Natural killer cell (primary cell): Measurements from ENCODE around the gene CPSF3. TPM values are rescaled to one million over a fixed set of nuclear protein-coding genes. Genes with fewer than 3 reads are reported as not detected.
A peak's percentile ranks its signal among the peaks of the same experiment; 100 is the strongest.

Source experiments
- ATAC-seq, 3 donors: fragments of 150-1000 bp in 2 of 3; fragments of 200-7000 bp in 1 of 3; cut with Tn5 transposase; 1 replicate in 1 of 3; 2 replicates in 2 of 3; pipeline ENCODE4 v1.10.0; 2021; ENCODE audit warnings: mild to moderate bottlenecking in 2 of 3, moderate library complexity in 2 of 3
- DNase-seq, 2 donors: peaks; one replicate each; pipeline versions ENCODE4 v3.0.0 to v3.0.0-alpha.2; 2013 to 2021; ENCODE audit warnings: mixed read lengths in 1 of 2
- H3K27ac ChIP-seq: one replicate; pipeline ENCODE4 v1.5.1; 2013; ENCODE audit warnings: mild to moderate bottlenecking, low read length
- H3K27me3 ChIP-seq: one replicate; pipeline ENCODE4 v1.6.1; 2013; ENCODE audit warnings: low read length; ENCODE audit not compliant: control insufficient read depth, insufficient read depth
- H3K36me3 ChIP-seq: one replicate; pipeline ENCODE4 v1.6.1; 2013; ENCODE audit warnings: low read length; ENCODE audit not compliant: control insufficient read depth, insufficient read depth
- H3K4me1 ChIP-seq: one replicate; pipeline ENCODE4 v1.6.1; 2013; ENCODE audit warnings: low read length; ENCODE audit not compliant: control insufficient read depth, insufficient read depth
- H3K4me3 ChIP-seq: one replicate; pipeline ENCODE4 v1.5.1; 2013; ENCODE audit warnings: low read length
- H3K9me3 ChIP-seq: one replicate; pipeline ENCODE4 v1.6.1; 2013; ENCODE audit warnings: low read length; ENCODE audit not compliant: control insufficient read depth, insufficient read depth
- H3K27ac Mint-ChIP-seq, 2 donors: one replicate each; pipeline ENCODE4 v1.8.0; 2022; ENCODE audit warnings: mild to moderate bottlenecking in 2 of 2, mixed read lengths in 2 of 2, moderate library complexity in 1 of 2
- H3K27me3 Mint-ChIP-seq, 2 donors: one replicate each; pipeline ENCODE4 v1.8.0; 2022; ENCODE audit warnings: low read depth in 2 of 2, mixed read lengths in 2 of 2
- H3K36me3 Mint-ChIP-seq: one replicate; pipeline ENCODE4 v1.8.0; 2022; ENCODE audit warnings: mixed read lengths
- H3K4me1 Mint-ChIP-seq, 2 donors: one replicate each; pipeline ENCODE4 v1.8.0; 2022; ENCODE audit warnings: mixed read lengths in 2 of 2
- H3K4me3 Mint-ChIP-seq: one replicate; pipeline ENCODE4 v1.8.0; 2022; ENCODE audit warnings: mild to moderate bottlenecking, moderate library complexity, mixed read lengths
- H3K9me3 Mint-ChIP-seq, 2 donors: one replicate each; pipeline ENCODE4 v1.8.0; 2022; ENCODE audit warnings: mixed read lengths in 2 of 2
- CTCF ChIP-seq: fragments of 200-600 bp; IDR thresholded peaks from one replicate; pipeline ENCODE4 v1.8.0; 2022; ENCODE audit warnings: antibody characterized with exemption
- WGBS: methylation state at CpG from one replicate; pipeline ENCODE4 v1.1.7; 2013; ENCODE audit warnings: missing lambda C conversion rate; ENCODE audit not compliant: insufficient coverage; 5-methylcytosine and 5-hydroxymethylcytosine counted together
- intact Hi-C: fragments of 100-400 bp; cut with micrococcal nuclease; formaldehyde crosslinking; loops from one replicate; pipeline ENCODE4 v1.14.2; 2022
- total RNA-seq, 4 donors: library from RNA; stranded (reverse); fragments of 120-200 nt in 1 of 4; gene quantifications; one replicate each; pipeline versions ENCODE4 v1.2.3 to v1.2.4, GENCODE V29; 2013 to 2022

The CPSF3 gene
- total RNA-seq, 3 donors from 2014 or later (not counting 1 experiment from before 2014, with no cell fraction given): 28.4 to 30.7 (median 28.7) TPM

GRCh38 chr2:9472511-9472910 is 49.1 kb downstream of the CPSF3 start:
- H3K4me3 ChIP-seq: no peak overlapping the region
- no peaks in the 10 kb centered on the region for H3K27me3 ChIP-seq
- Mint-ChIP-seq H3K9me3 (no peaks in the 10 kb centered on the region), H3K4me1 (peaks cover 21 to 25% of the 10 kb centered on the region in 2 donors), H3K27me3 (no peaks in the 10 kb centered on the region), H3K27ac (peak overlapping the region in 1 of 2 donors; percentile 81), H3K4me3 (peak overlapping the region; percentile 87), H3K36me3 (no peaks in the 10 kb centered on the region)
- H3K4me1 ChIP-seq: peaks cover 27% of the 10 kb centered on the region
- WGBS: 78% methylated on average over 8 of the region's 9 CpGs
- no peak for DNase-seq
- no peak for TF ChIP-seq CTCF
- no peaks in the 10 kb centered on the region for H3K9me3 ChIP-seq
- intact Hi-C loops: loop anchor here (10.0 kb wide), 1 partner anchor 48 kb away; the partner anchor contains the start of genes CPSF3 and ITGB1BP1
- no peak for ATAC-seq
- no peak overlapping the region for H3K27ac ChIP-seq
- H3K36me3 ChIP-seq: peaks cover 3% of the 10 kb centered on the region

- Mint-ChIP-seq H3K4me3 (peak overlapping the region; percentile 87), H3K27ac (peak overlapping the region; percentile 81 to 82), H3K36me3 (no peaks in the 10 kb centered on the region), H3K27me3 (no peaks in the 10 kb centered on the region), H3K9me3 (no peaks in the 10 kb centered on the region), H3K4me1 (peaks cover 24 to 29% of the 10 kb centered on the region in 2 donors)
- Histone ChIP-seq H3K27me3 (no peaks in the 10 kb centered on the region), H3K36me3 (peaks cover 1% of the 10 kb centered on the region), H3K4me1 (peaks cover 27% of the 10 kb centered on the region), H3K4me3 (peak overlapping the region; percentile 92), H3K9me3 (no peaks in the 10 kb centered on the region), H3K27ac (no peak overlapping the region)
- intact Hi-C loops: loop anchor here (10.0 kb wide), 1 partner anchor 49 kb away; the partner anchor contains the start of genes CPSF3 and ITGB1BP1
- 69% methylated on average over 24 of the region's 24 CpGs for WGBS
- no peak for ATAC-seq
- DNase-seq: no peak
- no peak for TF ChIP-seq CTCF
Observed at GRCh38 chr2:9473308-9473984, 50.0 kb downstream of the CPSF3 start.

GRCh38 chr2:9473985-9474360 is 50.5 kb downstream of the CPSF3 start:
- peaks cover 29 to 31% of the 10 kb centered on the region in 2 donors for H3K4me1 Mint-ChIP-seq
- no peaks in the 10 kb centered on the region for H3K27me3 Mint-ChIP-seq
- H3K36me3 Mint-ChIP-seq: no peaks in the 10 kb centered on the region
- Histone ChIP-seq H3K27me3 (no peaks in the 10 kb centered on the region), H3K4me3 (peak overlapping the region; percentile 92), H3K9me3 (no peaks in the 10 kb centered on the region), H3K27ac (peak overlapping the region; percentile 93), H3K36me3 (peaks cover 5% of the 10 kb centered on the region), H3K4me1 (peaks cover 27% of the 10 kb centered on the region)
- ATAC-seq (peak; percentile 72 to 80 (median 72)), DNase-seq (peak; percentile 51 to 84)
- no peaks in the 10 kb centered on the region for H3K9me3 Mint-ChIP-seq
- TF ChIP-seq CTCF: no peak
- H3K27ac Mint-ChIP-seq: peak overlapping the region; percentile 81 to 82
- WGBS: 13% methylated on average over 39 of the region's 39 CpGs
- intact Hi-C loops: loop anchor here (10.0 kb wide), 1 partner anchor 49 kb away; the partner anchor contains the start of genes CPSF3 and ITGB1BP1
- peak overlapping the region; percentile 87 for H3K4me3 Mint-ChIP-seq
